Kidney epithelial cell (primary cell): ENCODE results near the gene SLC25A51. TPM values are rescaled to one million over a fixed set of nuclear protein-coding genes. Genes with fewer than 3 reads are reported as not detected.

Experiments used
- DNase-seq: peaks from one replicate; pipeline ENCODE4 v3.0.0-alpha.2; 2010; ENCODE audit warnings: low read depth
- H3K27me3 ChIP-seq: 2 replicates; pipeline ENCODE4 v1.6.0; 2011; ENCODE audit warnings: low read length; ENCODE audit not compliant: control insufficient read depth, insufficient read depth
- H3K36me3 ChIP-seq: 2 replicates; pipeline ENCODE4 v1.5.1; 2011; ENCODE audit warnings: low read length; ENCODE audit not compliant: control insufficient read depth, insufficient read depth
- H3K4me3 ChIP-seq: 2 replicates; pipeline ENCODE4 v1.5.1; 2011; ENCODE audit warnings: low read depth, mild to moderate bottlenecking, control low read depth, low read length
- CTCF ChIP-seq: IDR thresholded peaks from 2 replicates; pipeline ENCODE4 v1.5.1; 2011; ENCODE audit warnings: mild to moderate bottlenecking, moderate library complexity, low read length, control low read depth, inconsistent platforms; ENCODE audit not compliant: insufficient read depth, poor library complexity, severe bottlenecking
- total RNA-seq: library from RNA; depleted of rRNA; stranded (reverse); fragments of >200 nt; gene quantifications from 2 replicates; pipeline ENCODE4 v1.2.3, GENCODE V29; 2015

SLC25A51 gene
- total RNA-seq, 1 donor from 2014 or later, result 36.8 TPM

GRCh38 chr9:37880916-37881479 lies 22.9 kb downstream of the SLC25A51 start:
- Histone ChIP-seq H3K36me3 (no peaks in the 10 kb centered on the region), H3K4me3 (no peak overlapping the region), H3K27me3 (no peaks in the 10 kb centered on the region)
- no peak for DNase-seq
- no peak for TF ChIP-seq CTCF

- Histone ChIP-seq H3K4me3 (no peak overlapping the region), H3K27me3 (no peaks in the 10 kb centered on the region), H3K36me3 (no peaks in the 10 kb centered on the region)
- TF ChIP-seq CTCF, result no peak
- DNase-seq, result no peak
Measured at GRCh38 chr9:37876376-37876775, 27.6 kb downstream of the SLC25A51 start.

- TF ChIP-seq CTCF, result no peak
- no peaks in the 10 kb centered on the region for H3K27me3 ChIP-seq
- DNase-seq, result no peak
- H3K36me3 ChIP-seq, result no peaks in the 10 kb centered on the region
- no peak overlapping the region for H3K4me3 ChIP-seq
Measured at GRCh38 chr9:37873955-37874354, 30.0 kb downstream of the SLC25A51 start.

GRCh38 chr9:37870799-37871176 lies 33.1 kb downstream of the SLC25A51 start:
- no peaks in the 10 kb centered on the region for H3K27me3 ChIP-seq
- H3K4me3 ChIP-seq, result no peak overlapping the region
- no peak for DNase-seq
- TF ChIP-seq CTCF, result no peak
- H3K36me3 ChIP-seq, result no peaks in the 10 kb centered on the region

GRCh38 chr9:37870081-37870798 lies 33.7 kb downstream of the SLC25A51 start:
- no peak for TF ChIP-seq CTCF
- Histone ChIP-seq H3K36me3 (no peaks in the 10 kb centered on the region), H3K27me3 (no peaks in the 10 kb centered on the region), H3K4me3 (no peak overlapping the region)
- DNase-seq, result no peak

GRCh38 chr9:37862530-37862929 lies 41.4 kb downstream of the SLC25A51 start:
- H3K27me3 ChIP-seq, result no peaks in the 10 kb centered on the region

More at GRCh38 chr9:37862530-37862929, 41.4 kb downstream of the SLC25A51 start:
- H3K36me3 ChIP-seq, result peaks cover 6% of the 10 kb centered on the region
- no peak for TF ChIP-seq CTCF
- no peak overlapping the region for H3K4me3 ChIP-seq
- no peak for DNase-seq
